NCI-H2227 (cell line): ENCODE results near the gene CRLF2.
"Not testable (repeated sequence)": the region's sequence is repeated elsewhere in the genome, so short reads cannot be mapped to it uniquely, and the experiment has no call there.

Source experiments
- DNase-seq: peaks from one replicate; lab custom pipeline; 2025; ENCODE audit not compliant: unreplicated experiment; lab: John Stamatoyannopoulos, UW

Gene CRLF2

GRCh38 chrX:1169189-1169588 lies 43.3 kb downstream of the CRLF2 start:
- no peak for DNase-seq

- DNase-seq: no peak
Observed at GRCh38 chrX:1167918-1168481, 44.4 kb downstream of the CRLF2 start.

- no peak for DNase-seq
Observed at GRCh38 chrX:1167466-1167865, 45.0 kb downstream of the CRLF2 start.

GRCh38 chrX:1165535-1166196 lies 46.8 kb downstream of the CRLF2 start:
- no peak for DNase-seq

GRCh38 chrX:1164322-1165288 lies 47.8 kb downstream of the CRLF2 start:
- no peak for DNase-seq

GRCh38 chrX:1163231-1163630 lies 49.2 kb downstream of the CRLF2 start:
- no peak for DNase-seq

- DNase-seq: no peak
Observed at GRCh38 chrX:1162119-1162916, 50.1 kb downstream of the CRLF2 start.

GRCh38 chrX:1159548-1159947 lies 52.9 kb downstream of the CRLF2 start:
- DNase-seq: no peak

- not testable (repeated sequence) for DNase-seq
Observed at GRCh38 chrX:1156681-1157455, 55.6 kb downstream of the CRLF2 start.

- DNase-seq: no peak
Observed at GRCh38 chrX:1153940-1154339, 58.5 kb downstream of the CRLF2 start.

GRCh38 chrX:1152090-1152489 lies 60.4 kb downstream of the CRLF2 start:
- no peak for DNase-seq

GRCh38 chrX:1151378-1152077 lies 60.9 kb downstream of the CRLF2 start:
- DNase-seq: no peak

- DNase-seq: no peak
Observed at GRCh38 chrX:1150569-1151347, 61.7 kb downstream of the CRLF2 start.

- no peak for DNase-seq
Observed at GRCh38 chrX:1147611-1148515, 64.6 kb downstream of the CRLF2 start.

- no peak for DNase-seq
Observed at GRCh38 chrX:1144293-1144692, 68.2 kb downstream of the CRLF2 start.
